CD14-positive monocyte (primary cell): ENCODE measurements around the gene TOM1L2. TPM values are rescaled to one million over a fixed set of nuclear protein-coding genes. Genes with fewer than 3 reads are reported as not detected.

Experiments used
- DNase-seq, 3 donors: peaks; one replicate each; pipeline ENCODE4 v3.0.0-alpha.2; 2011 to 2022
- H2AFZ ChIP-seq: 2 replicates; pipeline ENCODE4 v1.6.0; 2012; ENCODE audit warnings: mild to moderate bottlenecking, low read depth, low read length, inconsistent platforms; ENCODE audit not compliant: insufficient read depth, poor library complexity, severe bottlenecking
- H3K27ac ChIP-seq, 2 donors: 1 replicate in 1 of 2; 2 replicates in 1 of 2; pipeline ENCODE4 v1.5.1; 2012 to 2013; ENCODE audit warnings: low read length in 2 of 2, control low read depth in 1 of 2, inconsistent platforms in 1 of 2, low read depth in 1 of 2, mild to moderate bottlenecking in 1 of 2
- H3K27me3 ChIP-seq, 2 donors: one replicate each; pipeline versions ENCODE4 v1.6.0 to v1.6.1; 2011 to 2013; ENCODE audit warnings: low read length in 2 of 2; ENCODE audit not compliant: control insufficient read depth in 2 of 2, insufficient read depth in 2 of 2
- H3K36me3 ChIP-seq, 2 donors: replicated peaks in 1 of 2; 1 replicate in 1 of 2; 2 replicates in 1 of 2; pipeline versions ENCODE4 v1.5.1 to v1.6.1; 2012 to 2013; ENCODE audit warnings: low read length in 2 of 2, control low read depth in 1 of 2, inconsistent platforms in 1 of 2, mild to moderate bottlenecking in 1 of 2; ENCODE audit not compliant: insufficient read depth in 2 of 2, control insufficient read depth in 1 of 2
- H3K4me1 ChIP-seq, 2 donors: 1 replicate in 1 of 2; 2 replicates in 1 of 2; pipeline versions ENCODE4 v1.5.1 to v1.6.1; 2012 to 2013; ENCODE audit warnings: low read length in 2 of 2, control low read depth in 1 of 2, inconsistent platforms in 1 of 2, mild to moderate bottlenecking in 1 of 2, moderate library complexity in 1 of 2; ENCODE audit not compliant: insufficient read depth in 2 of 2, control insufficient read depth in 1 of 2
- H3K4me2 ChIP-seq: replicated peaks from 2 replicates; pipeline ENCODE3; 2012; ENCODE audit warnings: low read length, moderate library complexity, mild to moderate bottlenecking; ENCODE audit not compliant: poor library complexity, severe bottlenecking; ENCODE audit errors: extremely low read depth
- H3K4me3 ChIP-seq, 3 experiments: fragments of 200-600 bp in 1 of 3; sonication (generic) in 1 of 3; replicated peaks in 1 of 3; 1 replicate in 2 of 3; 2 replicates in 1 of 3; pipeline ENCODE4 v1.5.1; 2011 to 2013; ENCODE audit warnings: low read length in 3 of 3, mild to moderate bottlenecking in 3 of 3, control low read depth in 2 of 3, low read depth in 2 of 3, inconsistent platforms in 1 of 3, moderate library complexity in 1 of 3
- H3K79me2 ChIP-seq: 2 replicates; pipeline ENCODE4 v1.6.0; 2012; ENCODE audit warnings: mild to moderate bottlenecking, control low read depth, inconsistent platforms, low read length, moderate library complexity; ENCODE audit not compliant: insufficient read depth
- H3K9ac ChIP-seq: 2 replicates; pipeline ENCODE4 v1.6.0; 2017; ENCODE audit warnings: low read length, mild to moderate bottlenecking; ENCODE audit not compliant: insufficient read depth, poor library complexity, severe bottlenecking
- H3K9me3 ChIP-seq, 2 donors: replicated peaks in 1 of 2; 1 replicate in 1 of 2; 2 replicates in 1 of 2; pipeline versions ENCODE4 v1.5.1 to v1.6.1; 2012 to 2013; ENCODE audit warnings: low read length in 2 of 2, control low read depth in 1 of 2; ENCODE audit not compliant: control insufficient read depth in 1 of 2, insufficient read depth in 1 of 2
- H4K20me1 ChIP-seq: 2 replicates; pipeline ENCODE4 v1.6.0; 2012; ENCODE audit warnings: mild to moderate bottlenecking, low read length, control low read depth, moderate library complexity; ENCODE audit not compliant: insufficient read depth
- H3K27ac Mint-ChIP-seq, 7 donors: one replicate each; pipeline ENCODE4 v1.8.0; 2020; ENCODE audit warnings: mild to moderate bottlenecking in 7 of 7, mixed read lengths in 7 of 7, moderate library complexity in 6 of 7, inconsistent platforms in 2 of 7
- H3K27me3 Mint-ChIP-seq, 3 donors: one replicate each; pipeline ENCODE4 v1.8.0; 2021 to 2022; ENCODE audit warnings: low read depth in 3 of 3, mild to moderate bottlenecking in 3 of 3, mixed read lengths in 3 of 3, moderate library complexity in 3 of 3, inconsistent platforms in 1 of 3
- H3K36me3 Mint-ChIP-seq, 2 donors: one replicate each; pipeline ENCODE4 v1.8.0; 2020; ENCODE audit warnings: mixed read lengths in 2 of 2, inconsistent platforms in 1 of 2, mild to moderate bottlenecking in 1 of 2
- H3K4me1 Mint-ChIP-seq: one replicate; pipeline ENCODE4 v1.8.0; 2020; ENCODE audit warnings: mild to moderate bottlenecking, mixed read lengths
- H3K4me3 Mint-ChIP-seq, 2 donors: one replicate each; pipeline ENCODE4 v1.8.0; 2020; ENCODE audit warnings: mild to moderate bottlenecking in 2 of 2, mixed read lengths in 2 of 2, moderate library complexity in 1 of 2
- H3K9me3 Mint-ChIP-seq, 7 donors: one replicate each; pipeline ENCODE4 v1.8.0; 2020 to 2022; ENCODE audit warnings: mixed read lengths in 7 of 7, mild to moderate bottlenecking in 6 of 7, moderate library complexity in 6 of 7, inconsistent platforms in 2 of 7
- CTCF ChIP-seq: fragments of 200-600 bp; IDR thresholded peaks from one replicate; pipeline ENCODE4 v1.8.0; 2022; ENCODE audit warnings: antibody characterized with exemption, mild to moderate bottlenecking
- WGBS: methylation state at CpG from one replicate; pipeline ENCODE4 v1.1.5; 2013; ENCODE audit warnings: missing lambda C conversion rate; ENCODE audit not compliant: insufficient coverage; 5-methylcytosine and 5-hydroxymethylcytosine counted together
- intact Hi-C, 2 donors: fragments of 100-400 bp; cut with micrococcal nuclease; formaldehyde crosslinking; loops; one replicate each; pipeline versions ENCODE4 v1.15.0 to v1.15.1; 2023
- polyA plus RNA-seq, 3 donors: library from polyadenylated mRNA; depleted of rRNA in 1 of 3; unstranded in 2 of 3; stranded (reverse) in 1 of 3; fragments of 300-500 nt in 2 of 3; fragments of >200 nt in 1 of 3; fragmentation: Illumina TruSeq in 2 of 3; gene quantifications; 1 replicate in 2 of 3; 2 replicates in 1 of 3; pipeline ENCODE4 v1.2.3, GENCODE V29; 2012 to 2021

The TOM1L2 gene
- polyA plus RNA-seq, 3 donors: 1.7 to 28.2 (median 2.8) TPM

DNA sequence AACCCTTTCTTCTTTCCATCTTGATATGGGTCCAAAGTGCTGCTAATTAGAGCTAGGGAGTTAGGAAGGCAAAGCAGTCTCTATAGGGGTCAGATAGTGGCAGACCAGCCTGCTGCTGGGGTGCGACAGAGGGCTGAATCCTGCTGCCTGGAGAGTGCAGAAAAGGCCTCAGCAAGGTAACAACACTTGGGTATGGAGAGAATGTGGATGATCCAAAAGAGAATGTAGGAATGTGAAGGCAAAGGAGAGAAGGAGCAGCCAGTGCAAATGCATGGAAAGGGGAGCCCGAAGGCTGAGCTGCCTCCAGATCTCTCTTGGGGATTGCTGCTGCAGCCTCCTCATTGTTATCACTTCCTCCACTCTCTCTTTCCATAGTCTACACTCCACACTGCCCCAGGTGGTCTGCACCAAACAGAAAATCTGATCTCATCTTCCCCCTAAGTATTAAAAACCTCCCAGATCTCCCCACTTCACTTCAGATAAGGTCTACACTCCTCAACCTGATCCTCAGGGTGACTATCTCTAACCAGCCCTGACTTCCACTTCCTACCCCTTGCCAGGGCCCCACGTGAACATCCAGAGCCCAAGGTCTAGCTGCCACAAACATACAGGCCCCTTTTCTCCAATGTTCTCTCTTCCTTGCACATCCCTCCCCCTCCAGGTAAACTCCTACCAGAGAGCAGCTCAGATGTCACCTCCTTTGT is 28.8 kb downstream of the TOM1L2 start:
- Mint-ChIP-seq H3K4me1 (peaks cover 33% of the 10 kb centered on the region), H3K36me3 (peaks cover 0 to 12% of the 10 kb centered on the region in 2 donors), H3K27me3 (no peaks in the 10 kb centered on the region), H3K4me3 (no peak overlapping the region), H3K9me3 (peaks cover 0 to 3% (median 0%) of the 10 kb centered on the region in 7 donors), H3K27ac (peak overlapping the region in 1 of 7 donors; percentile 47)
- TF ChIP-seq CTCF: no peak
- H4K20me1 ChIP-seq: peaks cover 41% of the 10 kb centered on the region
- H3K4me2 ChIP-seq: no peak overlapping the region
- intact Hi-C loops: no loop called here
- H3K27me3 ChIP-seq: no peaks in the 10 kb centered on the region
- H3K27ac ChIP-seq: no peak overlapping the region
- H3K79me2 ChIP-seq: peaks cover 29% of the 10 kb centered on the region
- H3K9me3 ChIP-seq: no peaks in the 10 kb centered on the region
- WGBS: 54% methylated on average over 2 of the region's 3 CpGs
- no peak overlapping the region for H3K4me3 ChIP-seq
- DNase-seq: no peak
- no peak overlapping the region for H3K9ac ChIP-seq
- no peak overlapping the region for H2AFZ ChIP-seq
- H3K4me1 ChIP-seq: peaks cover 14 to 16% of the 10 kb centered on the region in 2 donors
- H3K36me3 ChIP-seq: no peaks in the 10 kb centered on the region

DNA sequence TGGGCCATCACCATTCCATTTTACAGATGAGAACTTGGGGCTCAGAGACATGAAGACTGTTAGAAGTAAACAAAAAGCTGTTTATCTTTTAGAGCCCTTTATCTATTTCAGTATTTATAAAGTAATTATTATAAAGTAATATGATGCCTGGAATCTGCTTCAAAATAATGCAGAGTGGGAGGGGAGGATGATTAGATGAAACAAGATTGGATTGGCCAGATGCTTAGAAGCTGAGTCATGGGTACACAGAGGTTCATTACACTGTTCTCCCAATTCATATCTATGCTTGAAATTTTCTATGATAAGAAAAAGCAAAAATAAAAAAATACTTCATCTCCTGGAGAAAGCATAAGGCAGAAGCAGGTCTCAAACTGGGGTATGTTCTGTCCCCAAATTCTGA is 29.4 kb downstream of the TOM1L2 start:
- Histone ChIP-seq H3K27ac (no peak overlapping the region), H3K27me3 (no peaks in the 10 kb centered on the region), H4K20me1 (peaks cover 41% of the 10 kb centered on the region), H2AFZ (no peak overlapping the region), H3K9ac (no peak overlapping the region), H3K4me1 (peaks cover 14 to 16% of the 10 kb centered on the region in 2 donors), H3K79me2 (peaks cover 35% of the 10 kb centered on the region), H3K36me3 (no peaks in the 10 kb centered on the region), H3K4me3 (no peak overlapping the region), H3K9me3 (no peaks in the 10 kb centered on the region), H3K4me2 (no peak overlapping the region)
- H3K27me3 Mint-ChIP-seq: no peaks in the 10 kb centered on the region
- TF ChIP-seq CTCF: no peak
- H3K4me3 Mint-ChIP-seq: no peak overlapping the region
- peaks cover 0 to 12% of the 10 kb centered on the region in 2 donors for H3K36me3 Mint-ChIP-seq
- H3K4me1 Mint-ChIP-seq: peaks cover 34% of the 10 kb centered on the region
- H3K9me3 Mint-ChIP-seq: peaks cover 0 to 3% (median 0%) of the 10 kb centered on the region in 7 donors
- no peak overlapping the region for H3K27ac Mint-ChIP-seq
- intact Hi-C loops: no loop called here
- DNase-seq: no peak
